Measurements from ENCODE around the gene MRPL38.

The MRPL38 gene

GRCh38 chr17:75902406-75902805, 2.3 kb downstream of the MRPL38 start:
- H3K4me3 ChIP-seq (ENCODE audit: low read depth, low read length), result no peak overlapping the region
- TF ChIP-seq CTCF (conservative IDR thresholded peaks at IDR 0.05; ENCODE audit: low read depth, low read length), result no peak
- DNase-seq (ENCODE audit: low read depth), result no peak

GRCh38 chr17:75901727-75902126, 3.0 kb downstream of the MRPL38 start:
- DNase-seq (ENCODE audit: low read depth), result no peak
- H3K4me3 ChIP-seq (ENCODE audit: low read depth, low read length), result no peak overlapping the region
- no peak for TF ChIP-seq CTCF (conservative IDR thresholded peaks at IDR 0.05; ENCODE audit: low read depth, low read length)

GRCh38 chr17:75900691-75901533, 3.8 kb downstream of the MRPL38 start:
- no peak for TF ChIP-seq CTCF (conservative IDR thresholded peaks at IDR 0.05; ENCODE audit: low read depth, low read length)
- H3K4me3 ChIP-seq (ENCODE audit: low read depth, low read length), result no peak overlapping the region
- DNase-seq (ENCODE audit: low read depth), result no peak

GRCh38 chr17:75899767-75900468, 4.8 kb downstream of the MRPL38 start:
- TF ChIP-seq CTCF (conservative IDR thresholded peaks at IDR 0.05; ENCODE audit: low read depth, low read length), result no peak
- no peak for DNase-seq (ENCODE audit: low read depth)
- no peak overlapping the region for H3K4me3 ChIP-seq (ENCODE audit: low read depth, low read length)

GRCh38 chr17:75899353-75899752, 5.3 kb downstream of the MRPL38 start:
- no peak for TF ChIP-seq CTCF (conservative IDR thresholded peaks at IDR 0.05; ENCODE audit: low read depth, low read length)
- no peak overlapping the region for H3K4me3 ChIP-seq (ENCODE audit: low read depth, low read length)
- no peak for DNase-seq (ENCODE audit: low read depth)

- DNase-seq (ENCODE audit: low read depth), result no peak
- TF ChIP-seq CTCF (conservative IDR thresholded peaks at IDR 0.05; ENCODE audit: low read depth, low read length), result no peak
- H3K4me3 ChIP-seq (ENCODE audit: low read depth, low read length), result no peak overlapping the region
Observed at GRCh38 chr17:75898791-75899190, 5.9 kb downstream of the MRPL38 start.

All from choroid plexus epithelial cell (primary cell).